DOHH2 (cell line): ENCODE data around the gene TAF5L.

Experiments used
- H3F3A ChIP-seq: fragments of 200-600 bp; sonication (generic), shearing (Covaris generic); 2 replicates; pipeline ENCODE4 v1.6.0; 2016; ENCODE audit warnings: antibody characterized with exemption, mild to moderate bottlenecking; ENCODE audit not compliant: control insufficient read depth, insufficient read depth
- H3K27ac ChIP-seq: fragments of 200-600 bp; sonication (generic); 2 replicates; pipeline ENCODE4 v1.5.1; 2014; ENCODE audit warnings: low read depth, mild to moderate bottlenecking, low read length, moderate library complexity
- H3K27me3 ChIP-seq: fragments of 200-600 bp; sonication (generic); 2 replicates; pipeline ENCODE4 v1.6.1; 2014; ENCODE audit warnings: mild to moderate bottlenecking, low read length, mixed read lengths; ENCODE audit not compliant: control insufficient read depth
- H3K36me3 ChIP-seq: fragments of 200-600 bp; sonication (generic); 2 replicates; pipeline ENCODE4 v1.6.1; 2014; ENCODE audit warnings: mild to moderate bottlenecking, low read length, moderate library complexity, mixed read lengths; ENCODE audit not compliant: control insufficient read depth
- H3K4me1 ChIP-seq: fragments of 200-600 bp; sonication (generic); 2 replicates; pipeline ENCODE4 v1.6.1; 2014; ENCODE audit warnings: mild to moderate bottlenecking, low read length, mixed read lengths; ENCODE audit not compliant: control insufficient read depth
- H3K4me2 ChIP-seq: fragments of 200-600 bp; sonication (generic); 2 replicates; pipeline ENCODE4 v1.6.0; 2014; ENCODE audit warnings: mild to moderate bottlenecking, low read length, moderate library complexity
- H3K4me3 ChIP-seq: fragments of 200-600 bp; sonication (generic); 2 replicates; pipeline ENCODE4 v1.5.1; 2014; ENCODE audit warnings: mild to moderate bottlenecking, low read length, mixed read lengths
- H3K79me2 ChIP-seq: fragments of 200-600 bp; sonication (generic); 2 replicates; pipeline ENCODE4 v1.6.1; 2014; ENCODE audit warnings: mild to moderate bottlenecking, low read length, mixed read lengths; ENCODE audit not compliant: control insufficient read depth
- H3K9me2 ChIP-seq: fragments of 200-600 bp; sonication (generic); replicated peaks from 2 replicates; pipeline ENCODE4 v1.6.1; 2014; ENCODE audit warnings: mild to moderate bottlenecking, low read length, mixed read lengths; ENCODE audit not compliant: control insufficient read depth
- H3K9me3 ChIP-seq: fragments of 200-600 bp; sonication (generic); 2 replicates; pipeline ENCODE4 v1.6.1; 2014; ENCODE audit warnings: antibody characterized with exemption, low read length, mixed read lengths; ENCODE audit not compliant: control insufficient read depth, insufficient read depth
- H4K20me1 ChIP-seq: fragments of 200-600 bp; sonication (generic); 2 replicates; pipeline ENCODE4 v1.6.0; 2014; ENCODE audit warnings: low read depth, mild to moderate bottlenecking, antibody characterized with exemption, low read length, moderate library complexity; ENCODE audit not compliant: control insufficient read depth, insufficient read depth
- EZH2phosphoT487 ChIP-seq: fragments of 200-600 bp; sonication (generic); IDR thresholded peaks from 2 replicates; pipeline ENCODE4 v1.6.1; 2017; ENCODE audit warnings: borderline replicate concordance, mild to moderate bottlenecking, antibody characterized with exemption, low read length, moderate library complexity, mixed read lengths
- TF ChIP-seq, protein P1 (sequence below): fragments of 200-600 bp; sonication (generic); IDR thresholded peaks from one replicate; pipeline ENCODE4 v1.5.1; 2014; ENCODE audit warnings: antibody characterized with exemption, mild to moderate bottlenecking, low read depth, low read length; ENCODE audit not compliant: poor library complexity, severe bottlenecking

Gene TAF5L

DNA sequence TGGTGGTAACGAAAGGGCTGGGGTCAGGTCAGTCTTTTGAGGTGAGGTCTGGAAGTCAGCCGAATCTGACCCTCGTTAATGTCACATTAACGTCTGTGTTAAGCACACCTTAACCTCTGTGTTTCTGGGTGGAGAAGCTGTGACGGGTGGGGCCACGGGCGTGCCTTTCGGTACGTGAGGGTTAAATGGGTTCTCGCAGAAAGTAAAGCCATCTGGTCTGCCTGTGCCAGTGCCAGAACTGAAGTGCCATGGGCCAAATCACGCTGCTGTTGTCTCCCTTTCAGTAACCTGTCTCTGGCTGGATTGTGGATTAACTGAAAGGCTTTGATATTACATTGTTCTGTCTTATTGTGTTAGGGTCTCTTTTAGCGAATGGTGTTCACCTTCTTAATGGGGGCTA lies 14.5 kb upstream of the TAF5L start:
- TF ChIP-seq, protein P1, sequence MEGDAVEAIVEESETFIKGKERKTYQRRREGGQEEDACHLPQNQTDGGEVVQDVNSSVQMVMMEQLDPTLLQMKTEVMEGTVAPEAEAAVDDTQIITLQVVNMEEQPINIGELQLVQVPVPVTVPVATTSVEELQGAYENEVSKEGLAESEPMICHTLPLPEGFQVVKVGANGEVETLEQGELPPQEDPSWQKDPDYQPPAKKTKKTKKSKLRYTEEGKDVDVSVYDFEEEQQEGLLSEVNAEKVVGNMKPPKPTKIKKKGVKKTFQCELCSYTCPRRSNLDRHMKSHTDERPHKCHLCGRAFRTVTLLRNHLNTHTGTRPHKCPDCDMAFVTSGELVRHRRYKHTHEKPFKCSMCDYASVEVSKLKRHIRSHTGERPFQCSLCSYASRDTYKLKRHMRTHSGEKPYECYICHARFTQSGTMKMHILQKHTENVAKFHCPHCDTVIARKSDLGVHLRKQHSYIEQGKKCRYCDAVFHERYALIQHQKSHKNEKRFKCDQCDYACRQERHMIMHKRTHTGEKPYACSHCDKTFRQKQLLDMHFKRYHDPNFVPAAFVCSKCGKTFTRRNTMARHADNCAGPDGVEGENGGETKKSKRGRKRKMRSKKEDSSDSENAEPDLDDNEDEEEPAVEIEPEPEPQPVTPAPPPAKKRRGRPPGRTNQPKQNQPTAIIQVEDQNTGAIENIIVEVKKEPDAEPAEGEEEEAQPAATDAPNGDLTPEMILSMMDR, result no peak
- TF ChIP-seq EZH2phosphoT487, result no peak
- Histone ChIP-seq H3K79me2 (peaks cover 96% of the 10 kb centered on the region), H3K36me3 (peaks cover 78% of the 10 kb centered on the region), H3K27me3 (no peaks in the 10 kb centered on the region), H3K9me3 (no peaks in the 10 kb centered on the region), H3K4me1 (peaks cover 32% of the 10 kb centered on the region), H4K20me1 (peaks cover 6% of the 10 kb centered on the region; the same call in 1 of the 2 replicates), H3K27ac (no peak overlapping the region), H3F3A (no peaks in the 10 kb centered on the region), H3K4me2 (no peak overlapping the region), H3K9me2 (no peaks in the 10 kb centered on the region), H3K4me3 (no peak overlapping the region)

DNA sequence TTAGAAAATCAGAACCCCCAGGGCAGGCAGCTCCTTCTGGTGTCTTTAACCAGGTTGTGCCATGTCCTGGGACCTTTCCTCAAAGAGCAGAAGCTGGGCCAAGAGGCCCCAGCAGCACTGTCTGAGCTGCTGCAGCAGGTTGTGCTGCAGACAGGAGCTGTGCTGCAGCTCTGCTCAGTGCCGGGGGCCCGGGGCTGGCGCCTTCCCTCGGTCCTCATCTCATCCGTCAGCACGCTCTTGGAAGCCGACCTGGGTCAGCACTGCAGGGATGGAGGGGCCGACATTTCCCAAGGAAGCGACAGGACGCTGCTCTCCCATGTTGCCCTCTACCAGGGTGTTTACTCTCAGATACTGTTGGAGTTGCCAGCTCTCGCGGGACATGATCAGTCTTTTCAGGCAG lies 11.8 kb upstream of the TAF5L start:
- H3K4me3 ChIP-seq, result no peak overlapping the region
- H3K36me3 ChIP-seq, result peaks cover 74% of the 10 kb centered on the region
- H3F3A ChIP-seq, result no peaks in the 10 kb centered on the region
- H4K20me1 ChIP-seq, result peaks cover 7% of the 10 kb centered on the region; the same call in 1 of the 2 replicates
- no peak overlapping the region for H3K4me2 ChIP-seq
- no peaks in the 10 kb centered on the region for H3K9me2 ChIP-seq
- peaks cover 96% of the 10 kb centered on the region for H3K79me2 ChIP-seq
- H3K27ac ChIP-seq, result no peak overlapping the region
- peaks cover 12% of the 10 kb centered on the region for H3K4me1 ChIP-seq
- TF ChIP-seq, protein P1, result no peak
- no peak for TF ChIP-seq EZH2phosphoT487
- H3K27me3 ChIP-seq, result no peaks in the 10 kb centered on the region
- H3K9me3 ChIP-seq, result no peaks in the 10 kb centered on the region

DNA sequence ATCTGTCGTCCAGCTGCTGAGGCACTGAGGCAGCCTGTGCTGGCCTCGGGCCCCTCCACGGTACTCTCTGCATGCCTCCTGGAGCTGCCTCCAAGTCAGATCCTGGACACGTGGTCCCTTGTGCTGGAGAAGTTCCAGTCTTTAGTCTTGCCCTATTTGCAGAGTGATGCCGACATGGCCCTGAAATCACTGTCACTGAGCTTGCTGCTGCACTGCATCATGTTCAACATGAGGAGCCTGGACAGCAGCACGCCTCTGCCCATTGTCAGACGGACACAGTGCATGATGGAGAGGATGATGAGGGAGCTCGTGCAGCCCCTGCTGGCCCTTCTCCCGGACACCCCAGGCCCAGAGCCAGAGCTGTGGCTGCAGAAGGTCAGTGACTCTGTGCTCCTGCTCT lies 10.1 kb upstream of the TAF5L start:
- Histone ChIP-seq H3K4me3 (no peak overlapping the region), H3F3A (no peaks in the 10 kb centered on the region), H3K27ac (no peak overlapping the region), H4K20me1 (peaks cover 6% of the 10 kb centered on the region; the same call in 1 of the 2 replicates), H3K36me3 (peaks cover 82% of the 10 kb centered on the region), H3K4me1 (no peaks in the 10 kb centered on the region), H3K27me3 (no peaks in the 10 kb centered on the region), H3K9me2 (no peaks in the 10 kb centered on the region), H3K9me3 (no peaks in the 10 kb centered on the region), H3K4me2 (no peak overlapping the region), H3K79me2 (peaks cover 96% of the 10 kb centered on the region)
- TF ChIP-seq, protein P1, result no peak
- no peak for TF ChIP-seq EZH2phosphoT487
